ENCODE results near the gene SPATS2. TPM values are rescaled to one million over a fixed set of nuclear protein-coding genes. Genes with fewer than 3 reads are reported as not detected.

The SPATS2 gene
- total RNA-seq, 4 donors from 2014 or later, result 24.7 to 37.8 (median 30.1) TPM

GRCh38 chr12:49493900-49494299, 126.6 kb downstream of the SPATS2 start:
- H3K9me3 ChIP-seq, result no peaks in the 10 kb centered on the region
- no peak overlapping the region for H3K27ac ChIP-seq
- 95 to 98% methylated on average over 2 of the region's 2 CpGs for WGBS, 2 donors
- no peaks in the 10 kb centered on the region for H3K27me3 ChIP-seq
- no peak for TF ChIP-seq CTCF (IDR thresholded peaks at IDR 0.05)
- TF ChIP-seq POLR2A (IDR thresholded peaks at IDR 0.05), result no peak
- no peaks in the 10 kb centered on the region for H3K36me3 ChIP-seq
- intact Hi-C loops (cut with DNase I), result no loop called here
- DNase-seq, result no peak
- peaks cover 0 to 10% of the 10 kb centered on the region in 2 donors for H3K4me1 ChIP-seq
- no peak overlapping the region for H3K4me3 ChIP-seq (replicated peaks in 1 of 3)

- no peaks in the 10 kb centered on the region for H3K9me3 ChIP-seq
- TF ChIP-seq POLR2A (IDR thresholded peaks at IDR 0.05) (no peak), CTCF (IDR thresholded peaks at IDR 0.05) (no peak)
- no peak for DNase-seq
- H3K27ac ChIP-seq, result no peak overlapping the region
- no peaks in the 10 kb centered on the region for H3K36me3 ChIP-seq
- intact Hi-C loops (cut with DNase I), result no loop called here
- 61 to 70% methylated on average over 10 of the region's 10 CpGs for WGBS, 2 donors
- no peak overlapping the region for H3K4me3 ChIP-seq (replicated peaks in 1 of 3)
- peaks cover 0 to 10% of the 10 kb centered on the region in 2 donors for H3K4me1 ChIP-seq
- H3K27me3 ChIP-seq, result no peaks in the 10 kb centered on the region
Measured at GRCh38 chr12:49496417-49497360, 129.4 kb downstream of the SPATS2 start.

- Histone ChIP-seq H3K4me1 (peaks cover 5% of the 10 kb centered on the region in 2 donors), H3K4me3 (replicated peaks in 1 of 3) (no peak overlapping the region), H3K27ac (peak overlapping the region in 2 of 3 donors; percentile 57 to 80), H3K27me3 (no peaks in the 10 kb centered on the region), H3K36me3 (no peaks in the 10 kb centered on the region), H3K9me3 (no peaks in the 10 kb centered on the region)
- 67 to 94% methylated on average over 1 of the region's 1 CpG for WGBS, 2 donors
- no peak for TF ChIP-seq POLR2A (IDR thresholded peaks at IDR 0.05)
- intact Hi-C loops (cut with DNase I), result no loop called here
- no peak for DNase-seq
Measured at GRCh38 chr12:49501895-49502294, 134.6 kb downstream of the SPATS2 start.

- Histone ChIP-seq H3K4me3 (replicated peaks in 1 of 3) (no peak overlapping the region), H3K36me3 (no peaks in the 10 kb centered on the region), H3K27ac (peak overlapping the region; percentile 47 to 80 (median 57)), H3K4me1 (peaks cover 4 to 5% of the 10 kb centered on the region in 2 donors), H3K27me3 (no peaks in the 10 kb centered on the region), H3K9me3 (no peaks in the 10 kb centered on the region)
- no peak for TF ChIP-seq CTCF (IDR thresholded peaks at IDR 0.05)
- TF ChIP-seq POLR2A (IDR thresholded peaks at IDR 0.05), result no peak
- intact Hi-C loops (cut with DNase I), result no loop called here
- 97 to 100% methylated on average over 1 of the region's 1 CpG for WGBS, 2 donors
- no peak for DNase-seq
Measured at GRCh38 chr12:49502590-49502989, 135.3 kb downstream of the SPATS2 start.

GRCh38 chr12:49503674-49504180, 136.5 kb downstream of the SPATS2 start:
- H3K4me3 ChIP-seq (replicated peaks in 1 of 3), result no peak overlapping the region
- DNase-seq, result peak; percentile 80 to 87

More at GRCh38 chr12:49503674-49504180, 136.5 kb downstream of the SPATS2 start:
- Histone ChIP-seq H3K27me3 (no peaks in the 10 kb centered on the region), H3K4me1 (peaks cover 4 to 5% of the 10 kb centered on the region in 2 donors), H3K9me3 (no peaks in the 10 kb centered on the region), H3K27ac (peak overlapping the region; percentile 47 to 80 (median 57)), H3K36me3 (no peaks in the 10 kb centered on the region)
- TF ChIP-seq CTCF (IDR thresholded peaks at IDR 0.05) (peak in 1 of 6 experiments; percentile 9), POLR2A (IDR thresholded peaks at IDR 0.05) (no peak)
- intact Hi-C loops (cut with DNase I), result no loop called here
- 29% methylated on average over 5 of the region's 5 CpGs for WGBS, 2 donors

Data from thyroid gland (tissue), 4 donors.